HG02623 (cell line): ENCODE data around the gene NAPSA.

Source experiments
- ATAC-seq: cut with Tn5 transposase; IDR thresholded peaks from one replicate; pipeline ENCODE4 v1.9.1; 2021; ENCODE audit warnings: moderate library complexity; ENCODE audit not compliant: unreplicated experiment

The NAPSA gene

DNA sequence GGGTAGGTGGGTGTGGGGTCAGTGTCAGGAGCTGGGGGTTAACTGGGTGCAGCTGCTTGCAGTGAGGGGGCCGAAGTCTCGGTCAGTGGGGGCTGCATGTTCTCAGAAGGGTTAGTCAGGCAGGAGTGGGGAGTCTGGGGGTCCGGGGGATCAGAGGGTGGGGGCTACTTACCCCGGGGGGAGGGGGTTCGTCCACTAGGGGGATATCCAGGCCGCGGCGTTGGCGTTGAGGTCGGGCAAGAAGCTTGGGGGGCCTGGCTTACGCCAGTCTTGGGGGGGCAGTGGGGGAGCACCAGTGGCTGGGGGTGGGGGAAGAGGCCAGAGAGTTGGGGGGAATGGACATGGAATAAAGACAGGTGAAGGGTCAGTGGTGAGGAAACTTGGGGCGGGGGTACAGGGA, 45.4 kb downstream of the NAPSA start:
- ATAC-seq = no peak

DNA sequence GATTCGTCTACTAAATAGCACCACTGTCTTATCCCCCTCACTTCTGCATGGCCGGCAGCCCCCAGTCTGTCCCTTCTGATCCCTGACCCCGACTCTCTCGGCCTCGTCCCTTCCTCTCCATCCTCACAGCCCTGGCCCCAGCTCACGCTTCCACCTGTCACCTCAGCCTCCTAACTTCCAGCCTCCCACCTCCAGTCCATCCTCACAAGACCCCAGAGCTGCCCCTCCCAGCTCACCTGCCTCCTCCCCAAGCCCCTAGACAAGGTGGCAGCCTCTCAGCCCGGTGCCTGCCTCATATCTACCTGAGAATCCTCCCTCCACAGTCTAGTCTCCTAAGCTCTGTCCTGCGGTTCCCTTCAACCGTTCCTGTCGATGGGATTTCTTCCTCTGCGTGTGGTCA, 46.3 kb downstream of the NAPSA start:
- no peak for ATAC-seq

DNA sequence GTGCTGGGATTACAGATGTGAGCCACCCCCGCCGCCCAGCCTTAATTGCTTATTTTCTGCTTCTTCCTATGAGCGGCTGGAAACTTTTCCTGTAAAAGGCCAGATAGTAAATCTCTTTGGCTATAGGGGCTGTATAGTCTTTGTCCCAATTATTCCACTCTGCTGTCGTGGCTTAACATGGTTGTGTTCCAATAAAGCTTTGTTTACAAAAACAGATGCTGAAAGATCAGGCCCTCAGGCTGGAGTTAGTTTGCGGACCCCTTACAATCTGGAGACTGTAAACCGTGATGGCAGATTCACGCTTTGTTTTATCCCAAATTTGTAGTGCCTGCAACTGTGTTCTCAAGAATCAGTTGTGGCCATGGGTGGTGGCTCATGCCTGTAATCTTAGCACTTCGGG, 47.0 kb downstream of the NAPSA start:
- no peak for ATAC-seq

GRCh38 chr19:50317115-50317514, 48.3 kb downstream of the NAPSA start:
- ATAC-seq = no peak

DNA sequence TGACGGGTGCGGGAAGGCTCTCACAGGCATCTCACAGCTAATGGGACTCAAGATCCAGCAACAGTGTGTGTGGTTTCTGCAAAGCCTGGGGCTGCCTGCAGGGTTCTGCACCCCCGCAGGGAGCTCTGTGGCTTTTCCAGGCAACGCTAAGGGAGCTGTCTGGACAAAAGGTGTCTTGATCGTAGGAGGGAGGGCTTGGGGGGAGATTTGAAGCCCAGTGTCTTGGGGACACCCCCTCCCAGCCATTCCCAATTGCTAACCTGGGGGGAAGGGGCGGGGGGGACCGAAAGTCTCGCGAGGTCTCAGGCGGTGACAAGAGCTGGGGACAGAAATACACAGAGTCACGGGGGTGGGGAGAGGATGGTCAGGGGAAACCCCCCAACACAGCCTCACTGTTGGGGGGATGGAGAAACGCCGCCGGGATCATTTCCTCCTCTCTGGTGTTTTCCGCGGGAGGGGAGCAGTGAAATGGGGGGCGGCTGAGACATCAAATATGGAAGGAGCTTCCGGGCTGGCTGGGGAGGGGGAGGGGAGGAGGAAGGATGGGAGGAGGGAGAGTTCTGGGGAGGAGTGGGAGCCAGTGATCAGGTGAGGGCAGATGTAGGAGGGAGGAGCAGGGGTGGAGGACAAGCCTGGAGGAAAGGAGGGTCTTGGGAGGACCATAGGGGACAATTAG, 49.5 kb downstream of the NAPSA start:
- no peak for ATAC-seq

GRCh38 chr19:50314724-50315708, 50.4 kb downstream of the NAPSA start:
- ATAC-seq = no peak

DNA sequence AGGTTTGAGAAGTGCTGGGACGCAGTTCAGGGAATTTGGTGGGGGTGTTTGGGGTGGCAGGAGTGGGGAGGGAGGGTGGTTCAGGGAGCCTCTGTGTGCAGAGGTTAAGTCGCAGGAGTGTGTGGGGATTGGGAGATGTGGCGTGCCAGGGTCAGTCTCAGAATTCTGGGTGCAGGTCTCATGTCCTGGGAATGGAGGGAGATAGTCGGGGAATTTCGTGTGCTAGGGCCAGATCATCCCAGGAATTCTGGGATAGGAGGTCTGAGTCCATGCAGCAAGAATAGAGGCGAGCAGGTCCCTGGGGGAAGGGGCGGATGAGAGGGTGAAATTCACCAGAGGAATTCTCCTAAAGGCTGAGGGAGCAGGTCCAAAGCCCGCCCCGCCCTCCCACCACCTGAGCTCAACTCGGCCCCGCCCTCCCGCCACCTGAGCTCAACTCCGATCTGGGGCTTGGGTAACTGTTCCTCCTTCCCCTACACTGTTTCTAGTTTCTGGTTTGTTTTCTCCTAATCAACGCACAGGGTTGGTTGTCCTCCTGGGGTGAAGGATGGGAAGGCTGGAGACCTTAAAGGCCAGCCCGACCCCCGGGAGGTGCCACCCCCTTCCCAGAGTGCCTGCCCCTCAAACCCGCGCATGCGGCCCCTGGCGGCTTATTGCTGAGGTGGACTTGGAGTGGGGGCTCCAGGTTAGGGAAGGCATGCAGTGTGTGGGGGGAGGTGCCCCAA, 51.5 kb downstream of the NAPSA start:
- ATAC-seq = no peak

GRCh38 chr19:50312967-50313811, 52.2 kb downstream of the NAPSA start:
- ATAC-seq = no peak

DNA sequence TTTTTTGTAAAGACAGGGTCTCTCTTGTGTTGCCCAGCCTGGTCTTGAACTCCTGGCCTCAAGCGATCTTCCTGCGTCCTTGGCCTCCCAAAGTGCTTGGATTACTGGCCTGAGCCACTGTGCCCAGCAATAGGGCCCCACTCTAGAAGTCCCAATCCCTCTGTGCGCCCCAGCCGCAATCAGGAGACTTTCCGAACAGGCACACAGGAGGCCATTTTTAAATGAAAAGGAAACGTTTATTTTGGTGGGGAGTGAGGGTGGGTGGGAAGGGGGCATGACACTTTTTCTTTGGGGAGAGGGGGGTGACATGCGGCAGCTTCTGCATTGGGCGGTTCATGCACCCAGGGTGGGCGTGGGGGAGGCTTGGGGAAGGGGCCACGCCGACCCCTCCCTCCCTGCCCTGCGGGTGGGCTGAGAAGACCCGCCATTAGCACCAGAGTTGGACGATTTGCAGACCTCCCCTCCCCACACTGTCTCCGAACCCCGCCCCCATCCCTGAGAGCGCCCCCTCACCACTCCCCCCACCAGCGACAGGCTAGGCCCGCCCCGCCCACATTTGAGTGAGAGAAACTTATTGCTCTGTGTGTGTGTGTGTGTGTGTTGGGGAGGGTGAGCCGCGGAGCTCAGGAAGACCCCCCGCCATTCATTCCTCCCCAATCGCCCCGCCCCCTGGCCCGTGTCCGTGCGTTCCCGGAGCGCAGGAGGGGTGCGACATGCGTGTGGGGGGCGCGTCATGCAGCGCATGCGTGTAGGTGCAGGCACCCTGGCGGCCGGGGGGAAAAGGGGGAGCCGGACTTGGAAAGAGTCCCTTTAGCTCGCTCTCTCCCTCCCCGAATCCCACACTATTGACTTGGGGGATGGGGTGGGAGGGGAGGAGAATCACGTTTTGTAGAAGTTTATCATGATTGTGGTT, 53.5 kb downstream of the NAPSA start:
- ATAC-seq = no peak

DNA sequence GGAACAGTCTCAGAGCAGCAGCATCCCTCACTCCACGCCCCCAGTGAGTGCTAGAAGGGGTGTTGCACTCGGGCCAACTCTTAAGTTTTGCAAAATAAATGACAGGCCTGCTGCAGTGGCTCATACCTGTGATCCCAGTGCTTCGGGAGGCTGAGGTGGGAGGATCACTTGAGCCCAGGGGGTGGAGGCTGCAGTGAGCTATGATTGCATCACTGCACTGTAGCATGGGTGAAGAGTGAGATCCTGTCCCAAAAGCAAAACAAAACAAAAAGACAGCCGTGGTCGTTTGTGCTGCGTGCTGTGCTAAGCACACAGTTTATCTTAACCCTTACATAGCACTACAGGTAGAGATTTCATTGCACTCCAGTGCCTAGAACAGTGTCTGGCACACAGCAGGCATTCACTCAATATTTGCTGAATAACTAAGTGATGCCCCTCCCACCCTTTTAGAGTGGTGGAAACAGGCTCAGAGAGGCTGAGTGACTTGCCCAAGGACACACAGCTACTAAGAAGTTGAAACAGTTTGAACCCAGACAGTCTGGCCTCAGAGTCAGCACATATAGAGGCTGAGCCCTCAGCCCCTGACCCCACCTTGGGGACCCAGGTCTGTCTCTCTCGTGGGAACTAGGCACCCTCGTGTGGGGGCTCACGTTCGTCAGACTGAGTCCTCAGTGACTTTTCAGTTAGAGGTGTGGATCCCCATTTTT, 54.5 kb downstream of the NAPSA start:
- ATAC-seq = no peak

DNA sequence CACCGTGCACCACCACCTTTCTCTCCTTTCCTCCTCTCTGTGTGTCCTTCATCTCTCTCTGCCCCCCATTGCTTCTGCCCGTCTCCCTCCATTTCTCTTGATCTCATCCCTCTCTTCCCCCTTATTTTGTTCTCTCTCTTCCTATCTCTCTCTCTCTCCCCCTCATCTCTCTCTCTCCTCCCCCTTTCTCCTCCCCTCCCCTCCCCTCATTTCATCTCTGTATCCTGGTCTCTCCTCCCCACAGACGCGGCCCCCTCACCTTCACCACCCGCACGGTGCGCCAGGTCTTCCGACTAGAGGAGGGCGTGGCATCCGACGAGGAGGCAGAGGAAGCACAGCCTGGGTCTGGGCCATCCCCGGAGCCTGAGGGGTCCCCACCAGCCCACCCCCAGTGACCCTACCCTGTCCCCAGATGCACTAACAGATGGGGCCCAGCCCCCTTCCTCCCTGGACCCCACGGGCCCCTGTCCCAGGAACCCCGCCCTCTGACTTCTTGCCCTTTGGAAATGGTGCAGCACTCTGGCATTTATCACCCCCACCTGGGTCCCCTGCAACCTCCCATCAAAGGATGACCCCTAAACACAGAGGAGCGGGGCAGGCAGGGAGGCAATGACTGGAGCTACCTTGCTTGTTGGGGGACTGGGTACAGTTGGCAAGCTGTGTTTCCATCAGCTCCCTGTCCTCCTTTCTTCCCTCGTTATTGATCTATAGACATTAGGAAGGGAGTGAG, 55.9 kb downstream of the NAPSA start:
- no peak for ATAC-seq

DNA sequence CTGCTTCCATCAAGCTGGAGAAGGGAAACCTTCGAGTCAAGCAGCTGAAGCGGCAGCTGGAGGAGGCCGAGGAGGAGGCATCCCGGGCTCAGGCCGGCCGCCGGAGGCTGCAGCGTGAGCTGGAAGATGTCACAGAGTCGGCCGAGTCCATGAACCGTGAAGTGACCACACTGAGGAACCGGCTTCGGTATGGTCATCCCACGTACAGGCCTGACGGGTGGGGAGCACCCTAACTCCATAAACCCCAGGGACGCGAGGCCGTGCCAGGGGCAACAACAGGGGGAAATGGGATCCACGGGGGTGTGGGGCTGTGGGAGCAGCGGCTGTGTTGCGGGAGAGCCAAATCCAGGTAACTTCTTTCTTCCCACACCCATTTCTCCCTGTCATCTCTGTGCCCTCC, 56.4 kb downstream of the NAPSA start:
- no peak for ATAC-seq
